PC-3 (cell line): ENCODE data around the gene NFKB1. TPM values are rescaled to one million over a fixed set of nuclear protein-coding genes. Genes with fewer than 3 reads are reported as not detected.
"Not testable (repeated sequence)": the region's sequence is repeated elsewhere in the genome, so short reads cannot be mapped to it uniquely, and the experiment has no call there.

Experiments used
- ATAC-seq: fragments of 200-7000 bp; cut with Tn5 transposase; 2 replicates; pipeline ENCODE4 v1.9.1; 2020; ENCODE audit warnings: mild to moderate bottlenecking, moderate library complexity
- BruUV-seq: library from RNA; stranded (reverse); fragments of 400-500 nt; replicated peaks from 2 replicates; lab custom pipeline; 2021; lab: Mats Ljungman, UMichigan
- CTCF ChIA-PET: fragments of 300-600 bp; sonication (Branson Sonifier 250); formaldehyde crosslinking; loops from one replicate; lab custom pipeline; 2022; ENCODE audit warnings: antibody characterized with exemption; lab: Charles Lee
- POLR2A ChIA-PET: fragments of 300-600 bp; sonication (Branson Sonifier 250); formaldehyde crosslinking; loops from one replicate; lab custom pipeline; 2022; ENCODE audit warnings: antibody characterized with exemption; ENCODE audit not compliant: unreplicated experiment; lab: Charles Lee
- DNase-seq: peaks from one replicate; pipeline ENCODE4 v3.0.0-alpha.2; 2015
- H2AFZ ChIP-seq: fragments of 300-600 bp; sonication (generic); 2 replicates; pipeline ENCODE4 v1.6.0; 2016; ENCODE audit warnings: antibody characterized with exemption, low read length
- H3F3A ChIP-seq: fragments of 300-600 bp; sonication (generic); one replicate; pipeline ENCODE4 v1.6.0; 2017; ENCODE audit warnings: antibody characterized with exemption, low read length, control low read depth, mild to moderate bottlenecking; ENCODE audit not compliant: unreplicated experiment
- H3K27ac ChIP-seq: fragments of 300-600 bp; sonication (generic); 2 replicates; pipeline ENCODE4 v1.5.1; 2016; ENCODE audit warnings: mild to moderate bottlenecking, low read length
- H3K27me3 ChIP-seq: fragments of 300-600 bp; sonication (generic); 2 replicates; pipeline ENCODE4 v1.6.1; 2016; ENCODE audit warnings: low read length, mixed read lengths
- H3K36me3 ChIP-seq: fragments of 300-600 bp; sonication (generic); 2 replicates; pipeline ENCODE4 v1.6.1; 2016; ENCODE audit warnings: low read depth, mixed run types, low read length, mixed read lengths
- H3K4me1 ChIP-seq: fragments of 300-600 bp; sonication (generic); 2 replicates; pipeline ENCODE4 v1.5.1; 2016; ENCODE audit warnings: low read length; ENCODE audit not compliant: insufficient read depth
- H3K4me2 ChIP-seq: fragments of 300-600 bp; sonication (generic); 2 replicates; pipeline ENCODE4 v1.6.0; 2016; ENCODE audit warnings: low read length
- H3K4me3 ChIP-seq: fragments of 300-600 bp; sonication (generic); 2 replicates; pipeline ENCODE4 v1.5.1; 2016; ENCODE audit warnings: mild to moderate bottlenecking, low read length, mixed read lengths
- H3K79me2 ChIP-seq: fragments of 300-600 bp; sonication (generic); 2 replicates; pipeline ENCODE4 v1.6.1; 2017; ENCODE audit warnings: low read length, mixed read lengths
- H3K9ac ChIP-seq: fragments of 300-600 bp; sonication (generic); 2 replicates; pipeline ENCODE4 v1.6.0; 2016; ENCODE audit warnings: mild to moderate bottlenecking, low read length
- H3K9me2 ChIP-seq: fragments of 300-600 bp; sonication (generic); replicated peaks from 2 replicates; pipeline ENCODE4 v1.6.1; 2016; ENCODE audit warnings: mixed run types, low read length, mixed read lengths
- H3K9me3 ChIP-seq: fragments of 300-600 bp; sonication (generic); 2 replicates; pipeline ENCODE4 v1.6.1; 2016; ENCODE audit warnings: low read length, mixed read lengths
- H4K20me1 ChIP-seq: fragments of 300-600 bp; sonication (generic); 2 replicates; pipeline ENCODE4 v1.6.1; 2016; ENCODE audit warnings: low read length, mixed read lengths
- EZH2 ChIP-seq: fragments of 300-600 bp; sonication (generic); IDR thresholded peaks from one replicate; pipeline ENCODE4 v1.6.1; 2017; ENCODE audit warnings: antibody characterized with exemption, mild to moderate bottlenecking, low read length; ENCODE audit not compliant: unreplicated experiment
- EZH2phosphoT487 ChIP-seq: fragments of 300-600 bp; sonication (generic); IDR thresholded peaks from 2 replicates; pipeline ENCODE4 v1.6.1; 2018; ENCODE audit warnings: mild to moderate bottlenecking, antibody characterized with exemption, low read length, borderline replicate concordance
- intact Hi-C: fragments of 100-400 bp; cut with micrococcal nuclease; formaldehyde crosslinking; loops from 2 replicates; pipeline ENCODE4 v1.9.0; 2023
- total RNA-seq: library from RNA; depleted of rRNA; stranded (reverse); fragments of >200 nt; gene quantifications from 2 replicates; pipeline ENCODE4 v1.2.3, GENCODE V29; 2014
- TF ChIP-seq, protein P1 (sequence below): fragments of 300-600 bp; sonication (generic); conservative IDR thresholded peaks from 2 replicates; pipeline ENCODE4 v1.5.1; 2017; ENCODE audit warnings: antibody characterized with exemption, low read depth, mild to moderate bottlenecking, low read length

Gene NFKB1
- total RNA-seq, 1 experiment from 2014 or later, result 22.2 TPM

- no peak overlapping the region for H3K4me2 ChIP-seq
- ChIA-PET POLR2A (no interaction called here), CTCF (no interaction called here)
- H3K9ac ChIP-seq, result no peak overlapping the region
- TF ChIP-seq EZH2phosphoT487 (no peak), EZH2 (no peak)
- TF ChIP-seq, protein P1, sequence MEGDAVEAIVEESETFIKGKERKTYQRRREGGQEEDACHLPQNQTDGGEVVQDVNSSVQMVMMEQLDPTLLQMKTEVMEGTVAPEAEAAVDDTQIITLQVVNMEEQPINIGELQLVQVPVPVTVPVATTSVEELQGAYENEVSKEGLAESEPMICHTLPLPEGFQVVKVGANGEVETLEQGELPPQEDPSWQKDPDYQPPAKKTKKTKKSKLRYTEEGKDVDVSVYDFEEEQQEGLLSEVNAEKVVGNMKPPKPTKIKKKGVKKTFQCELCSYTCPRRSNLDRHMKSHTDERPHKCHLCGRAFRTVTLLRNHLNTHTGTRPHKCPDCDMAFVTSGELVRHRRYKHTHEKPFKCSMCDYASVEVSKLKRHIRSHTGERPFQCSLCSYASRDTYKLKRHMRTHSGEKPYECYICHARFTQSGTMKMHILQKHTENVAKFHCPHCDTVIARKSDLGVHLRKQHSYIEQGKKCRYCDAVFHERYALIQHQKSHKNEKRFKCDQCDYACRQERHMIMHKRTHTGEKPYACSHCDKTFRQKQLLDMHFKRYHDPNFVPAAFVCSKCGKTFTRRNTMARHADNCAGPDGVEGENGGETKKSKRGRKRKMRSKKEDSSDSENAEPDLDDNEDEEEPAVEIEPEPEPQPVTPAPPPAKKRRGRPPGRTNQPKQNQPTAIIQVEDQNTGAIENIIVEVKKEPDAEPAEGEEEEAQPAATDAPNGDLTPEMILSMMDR, result no peak
- intact Hi-C loops, result no loop called here
- peaks cover 8% of the 10 kb centered on the region; the same call in 1 of the 2 replicates for H3K36me3 ChIP-seq
- DNase-seq (no peak), ATAC-seq (no peak)
- H3K27ac ChIP-seq, result no peak overlapping the region
- H3K79me2 ChIP-seq, result no peaks in the 10 kb centered on the region
- H3F3A ChIP-seq, result no peaks in the 10 kb centered on the region
- H3K27me3 ChIP-seq, result no peaks in the 10 kb centered on the region
- BruUV-seq, result no TSS peak
- no peaks in the 10 kb centered on the region for H3K9me2 ChIP-seq
- H4K20me1 ChIP-seq, result no peaks in the 10 kb centered on the region
- no peak overlapping the region for H3K4me3 ChIP-seq
- H2AFZ ChIP-seq, result no peak overlapping the region
- peaks cover 4% of the 10 kb centered on the region; the same call in 1 of the 2 replicates for H3K4me1 ChIP-seq
- H3K9me3 ChIP-seq, result no peaks in the 10 kb centered on the region
Observed at GRCh38 chr4:102567427-102567826, 66.3 kb downstream of the NFKB1 start.

DNA sequence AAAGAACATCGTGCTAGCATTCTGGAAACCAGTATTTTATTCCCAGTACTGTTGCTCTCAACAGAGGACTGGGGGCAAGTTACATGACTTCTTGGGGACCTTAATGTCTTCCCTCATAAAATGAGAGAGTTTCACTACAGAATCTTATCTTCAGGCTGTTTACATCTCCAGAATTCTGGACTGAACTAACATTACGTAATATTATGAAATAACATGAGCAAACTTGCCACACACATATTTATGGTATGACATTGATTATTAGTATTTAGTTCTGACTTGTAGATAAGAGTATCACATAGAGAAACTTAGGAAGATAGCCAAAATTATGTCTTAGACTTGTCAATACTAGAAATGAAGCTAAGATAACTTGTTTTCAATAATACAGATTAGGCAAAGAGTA, 68.0 kb downstream of the NFKB1 start:
- no peaks in the 10 kb centered on the region for H3K9me2 ChIP-seq
- no peaks in the 10 kb centered on the region for H4K20me1 ChIP-seq
- no peaks in the 10 kb centered on the region for H3F3A ChIP-seq
- no peaks in the 10 kb centered on the region for H3K27me3 ChIP-seq
- H3K27ac ChIP-seq, result no peak overlapping the region
- no peak overlapping the region for H3K4me3 ChIP-seq
- DNase-seq, result no peak
- TF ChIP-seq, protein P1, result no peak
- no peak overlapping the region for H3K9ac ChIP-seq
- intact Hi-C loops, result no loop called here
- no peaks in the 10 kb centered on the region for H3K79me2 ChIP-seq
- CTCF ChIA-PET, result no interaction called here
- ATAC-seq, result no peak
- peaks cover 8% of the 10 kb centered on the region; the same call in 1 of the 2 replicates for H3K36me3 ChIP-seq
- H3K4me1 ChIP-seq, result peaks cover 11% of the 10 kb centered on the region
- H3K4me2 ChIP-seq, result no peak overlapping the region
- POLR2A ChIA-PET, result no interaction called here
- BruUV-seq, result no TSS peak
- H2AFZ ChIP-seq, result no peak overlapping the region
- H3K9me3 ChIP-seq, result no peaks in the 10 kb centered on the region

- BruUV-seq, DNase-seq, CTCF ChIA-PET: not testable (repeated sequence)
Observed at GRCh38 chr4:102570211-102570610, 69.1 kb downstream of the NFKB1 start.

More at GRCh38 chr4:102570211-102570610, 69.1 kb downstream of the NFKB1 start:
- H3K36me3 ChIP-seq, ATAC-seq, H2AFZ ChIP-seq, H3K9ac ChIP-seq, H3K79me2 ChIP-seq, H3K4me2 ChIP-seq, H3F3A ChIP-seq, H3K9me2 ChIP-seq, H3K9me3 ChIP-seq, H3K27me3 ChIP-seq, H4K20me1 ChIP-seq, H3K4me3 ChIP-seq, H3K27ac ChIP-seq, POLR2A ChIA-PET: not testable (repeated sequence)
- H3K4me1 ChIP-seq, result peaks cover 21% of the 10 kb centered on the region
- intact Hi-C loops, result loop anchor here (5.0 kb wide), 1 partner anchor 37 kb away; no protein-coding TSS in a partner anchor
